SJSA1 (cell line): ENCODE results near the gene ASIC2. TPM values are rescaled to one million over a fixed set of nuclear protein-coding genes. Genes with fewer than 3 reads are reported as not detected.
A peak's percentile ranks its signal among the peaks of the same experiment; 100 is the strongest.

Experiments used
- DNase-seq, 2 experiments: peaks; one replicate each; pipeline ENCODE4 v3.0.0-alpha.2; 2015 to 2020; ENCODE audit warnings: low spot score in 2 of 2, low read depth in 1 of 2
- H3K27ac ChIP-seq: fragments of 250-450 bp; sonication (Bioruptor Pico); 2 replicates; pipeline ENCODE4 v1.5.1; 2020; ENCODE audit warnings: mild to moderate bottlenecking, moderate library complexity
- H3K27me3 ChIP-seq: fragments of 250-450 bp; sonication (Bioruptor Pico); replicated peaks from 2 replicates; pipeline ENCODE4 v1.5.1; 2020; ENCODE audit warnings: mild to moderate bottlenecking, moderate library complexity
- H3K36me3 ChIP-seq: fragments of 250-450 bp; sonication (Bioruptor Pico); 2 replicates; pipeline ENCODE4 v1.5.1; 2020; ENCODE audit warnings: mild to moderate bottlenecking
- H3K4me1 ChIP-seq: fragments of 250-450 bp; sonication (Bioruptor Pico); replicated peaks from 2 replicates; pipeline ENCODE4 v1.6.1; 2021; ENCODE audit warnings: mild to moderate bottlenecking
- H3K4me3 ChIP-seq: fragments of 250-450 bp; sonication (Bioruptor Pico); 2 replicates; pipeline ENCODE4 v1.5.1; 2020; ENCODE audit warnings: mild to moderate bottlenecking
- H3K9me3 ChIP-seq: fragments of 250-450 bp; sonication (Bioruptor Pico); replicated peaks from 2 replicates; pipeline ENCODE4 v1.5.1; 2020; ENCODE audit warnings: mild to moderate bottlenecking
- total RNA-seq: library from RNA; depleted of rRNA; stranded (reverse); fragments of >200 nt; shearing (Covaris generic); gene quantifications from 2 replicates; pipeline ENCODE4 v1.2.3, GENCODE V29; 2014

The ASIC2 gene
- total RNA-seq, 1 experiment from 2014 or later, result not detected

GRCh38 chr17:33021731-33022408 lies 271.2 kb downstream of the ASIC2 start:
- H3K4me1 ChIP-seq, result no peaks in the 10 kb centered on the region
- H3K9me3 ChIP-seq, result no peaks in the 10 kb centered on the region
- no peak for DNase-seq
- no peaks in the 10 kb centered on the region for H3K36me3 ChIP-seq
- no peaks in the 10 kb centered on the region; the same call in none of the 2 replicates for H3K27me3 ChIP-seq
- H3K27ac ChIP-seq, result no peak overlapping the region
- H3K4me3 ChIP-seq, result no peak overlapping the region

- no peaks in the 10 kb centered on the region; the same call in 1 of the 2 replicates for H3K27me3 ChIP-seq
- no peaks in the 10 kb centered on the region for H3K36me3 ChIP-seq
- H3K27ac ChIP-seq, result no peak overlapping the region
- H3K9me3 ChIP-seq, result no peaks in the 10 kb centered on the region
- DNase-seq, result no peak
- no peaks in the 10 kb centered on the region for H3K4me1 ChIP-seq
- no peak overlapping the region for H3K4me3 ChIP-seq
These were observed 273.8 kb downstream of the ASIC2 start for GRCh38 chr17:33019161-33019890.

- Histone ChIP-seq H3K9me3 (no peaks in the 10 kb centered on the region), H3K4me3 (no peak overlapping the region), H3K27me3 (no peaks in the 10 kb centered on the region; the same call in 1 of the 2 replicates), H3K4me1 (peaks cover 11% of the 10 kb centered on the region), H3K27ac (no peak overlapping the region), H3K36me3 (no peaks in the 10 kb centered on the region)
- DNase-seq, result no peak
These were observed 275.7 kb downstream of the ASIC2 start for GRCh38 chr17:33017366-33017765.

- DNase-seq, result peak in 1 of 2 experiments; percentile 32
- no peaks in the 10 kb centered on the region; the same call in 1 of the 2 replicates for H3K27me3 ChIP-seq
- H3K27ac ChIP-seq, result no peak overlapping the region
- no peaks in the 10 kb centered on the region for H3K9me3 ChIP-seq
- H3K4me1 ChIP-seq, result peaks cover 15% of the 10 kb centered on the region
- H3K36me3 ChIP-seq, result no peaks in the 10 kb centered on the region
- no peak overlapping the region for H3K4me3 ChIP-seq
These were observed 276.2 kb downstream of the ASIC2 start for GRCh38 chr17:33016920-33017319.

- peak in 1 of 2 experiments; percentile 31 for DNase-seq
- no peak overlapping the region for H3K27ac ChIP-seq
- peaks cover 15% of the 10 kb centered on the region for H3K4me1 ChIP-seq
- no peaks in the 10 kb centered on the region; the same call in 1 of the 2 replicates for H3K27me3 ChIP-seq
- no peaks in the 10 kb centered on the region for H3K36me3 ChIP-seq
- H3K9me3 ChIP-seq, result no peaks in the 10 kb centered on the region
- H3K4me3 ChIP-seq, result no peak overlapping the region
These were observed 277.3 kb downstream of the ASIC2 start for GRCh38 chr17:33015716-33016346.

- H3K36me3 ChIP-seq, result no peaks in the 10 kb centered on the region
- no peak overlapping the region for H3K4me3 ChIP-seq
- H3K4me1 ChIP-seq, result peaks cover 15% of the 10 kb centered on the region
- no peaks in the 10 kb centered on the region; the same call in 1 of the 2 replicates for H3K27me3 ChIP-seq
- H3K27ac ChIP-seq, result no peak overlapping the region
- no peaks in the 10 kb centered on the region for H3K9me3 ChIP-seq
- DNase-seq, result peak in 1 of 2 experiments; percentile 25
These were observed 278.3 kb downstream of the ASIC2 start for GRCh38 chr17:33014751-33015150.

- no peaks in the 10 kb centered on the region for H3K36me3 ChIP-seq
- DNase-seq, result no peak
- no peaks in the 10 kb centered on the region for H3K27me3 ChIP-seq
- no peak overlapping the region for H3K4me3 ChIP-seq
- peaks cover 15% of the 10 kb centered on the region for H3K4me1 ChIP-seq
- H3K9me3 ChIP-seq, result no peaks in the 10 kb centered on the region
- H3K27ac ChIP-seq, result no peak overlapping the region
These were observed 279.3 kb downstream of the ASIC2 start for GRCh38 chr17:33013596-33014375.

- Histone ChIP-seq H3K27me3 (no peaks in the 10 kb centered on the region), H3K27ac (peak overlapping the region; percentile 47), H3K9me3 (no peaks in the 10 kb centered on the region), H3K36me3 (no peaks in the 10 kb centered on the region), H3K4me1 (peaks cover 15% of the 10 kb centered on the region), H3K4me3 (no peak overlapping the region)
- peak; percentile 69 to 89 for DNase-seq
These were observed 280.5 kb downstream of the ASIC2 start for GRCh38 chr17:33012522-33013033.

- no peak for DNase-seq
These were observed 283.5 kb downstream of the ASIC2 start for GRCh38 chr17:33009636-33010035.

GRCh38 chr17:33007186-33007585 lies 285.9 kb downstream of the ASIC2 start:
- Histone ChIP-seq H3K9me3 (no peaks in the 10 kb centered on the region), H3K4me1 (peaks cover 2% of the 10 kb centered on the region), H3K4me3 (no peak overlapping the region), H3K36me3 (no peaks in the 10 kb centered on the region), H3K27ac (no peak overlapping the region), H3K27me3 (no peaks in the 10 kb centered on the region)
- DNase-seq, result no peak

More at GRCh38 chr17:33009636-33010035, 283.5 kb downstream of the ASIC2 start:
- no peaks in the 10 kb centered on the region for H3K9me3 ChIP-seq
- H3K36me3 ChIP-seq, result no peaks in the 10 kb centered on the region
- H3K27me3 ChIP-seq, result no peaks in the 10 kb centered on the region
- peaks cover 15% of the 10 kb centered on the region for H3K4me1 ChIP-seq
- H3K27ac ChIP-seq, result no peak overlapping the region
- H3K4me3 ChIP-seq, result no peak overlapping the region

- no peaks in the 10 kb centered on the region for H3K9me3 ChIP-seq
- H3K4me1 ChIP-seq, result no peaks in the 10 kb centered on the region
- H3K36me3 ChIP-seq, result no peaks in the 10 kb centered on the region
- no peak overlapping the region for H3K27ac ChIP-seq
- H3K27me3 ChIP-seq, result no peaks in the 10 kb centered on the region
- no peak for DNase-seq
- no peak overlapping the region for H3K4me3 ChIP-seq
These were observed 290.8 kb downstream of the ASIC2 start for GRCh38 chr17:33002246-33002645.

- H3K27me3 ChIP-seq, result no peaks in the 10 kb centered on the region
- no peak overlapping the region for H3K27ac ChIP-seq
- no peak for DNase-seq
- no peaks in the 10 kb centered on the region for H3K9me3 ChIP-seq
- no peaks in the 10 kb centered on the region for H3K4me1 ChIP-seq
- no peaks in the 10 kb centered on the region for H3K36me3 ChIP-seq
- H3K4me3 ChIP-seq, result no peak overlapping the region
These were observed 294.2 kb downstream of the ASIC2 start for GRCh38 chr17:32998887-32999228.

- Histone ChIP-seq H3K4me1 (no peaks in the 10 kb centered on the region), H3K9me3 (no peaks in the 10 kb centered on the region), H3K27me3 (no peaks in the 10 kb centered on the region), H3K27ac (no peak overlapping the region), H3K36me3 (no peaks in the 10 kb centered on the region), H3K4me3 (no peak overlapping the region)
- DNase-seq, result peak; percentile 49 to 77
These were observed 294.8 kb downstream of the ASIC2 start for GRCh38 chr17:32998111-32998886.
